ENCODE results near the gene PTPRC. TPM values are rescaled to one million over a fixed set of nuclear protein-coding genes. Genes with fewer than 3 reads are reported as not detected.

Gene PTPRC
- total RNA-seq, 3 donors from 2014 or later (not counting 1 experiment from before 2014, with no cell fraction given): 1,142 to 1,334 (median 1,200) TPM

DNA sequence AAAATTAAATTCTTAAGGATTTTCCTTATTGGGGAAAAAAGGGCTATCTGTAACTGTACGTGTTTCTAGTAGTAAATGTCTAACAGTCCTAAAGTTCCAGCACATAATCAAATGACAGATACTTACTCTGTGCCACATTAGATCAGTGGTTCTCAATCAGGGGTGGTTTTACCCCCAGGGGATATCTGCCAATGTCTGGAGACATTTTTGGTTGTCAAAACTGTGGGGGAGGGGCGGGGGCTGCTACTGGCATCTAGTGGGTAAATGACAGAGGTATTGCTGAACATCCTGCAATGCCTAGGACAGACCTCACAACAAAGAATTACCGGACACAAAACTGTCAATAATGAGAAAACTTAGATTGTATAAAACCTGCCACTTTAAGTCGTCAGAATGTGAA is 33.4 kb upstream of the PTPRC start:
- ATAC-seq: no peak
- H3K27ac ChIP-seq (ENCODE audit: low read length): no peak overlapping the region
- H3K27me3 Mint-ChIP-seq (ENCODE audit: low read depth in 2 of 2): no peaks in the 10 kb centered on the region
- intact Hi-C loops (cut with micrococcal nuclease): no loop called here
- H3K9me3 ChIP-seq (ENCODE audit: control insufficient read depth, insufficient read depth, low read length): no peaks in the 10 kb centered on the region
- peak in 1 of 2 donors; percentile 35 for DNase-seq
- no peaks in the 10 kb centered on the region for H3K4me1 ChIP-seq (ENCODE audit: control insufficient read depth, insufficient read depth, low read length)
- H3K36me3 Mint-ChIP-seq: peaks cover 9% of the 10 kb centered on the region
- no peaks in the 10 kb centered on the region for H3K27me3 ChIP-seq (ENCODE audit: control insufficient read depth, insufficient read depth, low read length)
- H3K4me1 Mint-ChIP-seq: peaks cover 24 to 30% of the 10 kb centered on the region in 2 donors
- TF ChIP-seq, protein P1, sequence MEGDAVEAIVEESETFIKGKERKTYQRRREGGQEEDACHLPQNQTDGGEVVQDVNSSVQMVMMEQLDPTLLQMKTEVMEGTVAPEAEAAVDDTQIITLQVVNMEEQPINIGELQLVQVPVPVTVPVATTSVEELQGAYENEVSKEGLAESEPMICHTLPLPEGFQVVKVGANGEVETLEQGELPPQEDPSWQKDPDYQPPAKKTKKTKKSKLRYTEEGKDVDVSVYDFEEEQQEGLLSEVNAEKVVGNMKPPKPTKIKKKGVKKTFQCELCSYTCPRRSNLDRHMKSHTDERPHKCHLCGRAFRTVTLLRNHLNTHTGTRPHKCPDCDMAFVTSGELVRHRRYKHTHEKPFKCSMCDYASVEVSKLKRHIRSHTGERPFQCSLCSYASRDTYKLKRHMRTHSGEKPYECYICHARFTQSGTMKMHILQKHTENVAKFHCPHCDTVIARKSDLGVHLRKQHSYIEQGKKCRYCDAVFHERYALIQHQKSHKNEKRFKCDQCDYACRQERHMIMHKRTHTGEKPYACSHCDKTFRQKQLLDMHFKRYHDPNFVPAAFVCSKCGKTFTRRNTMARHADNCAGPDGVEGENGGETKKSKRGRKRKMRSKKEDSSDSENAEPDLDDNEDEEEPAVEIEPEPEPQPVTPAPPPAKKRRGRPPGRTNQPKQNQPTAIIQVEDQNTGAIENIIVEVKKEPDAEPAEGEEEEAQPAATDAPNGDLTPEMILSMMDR (IDR thresholded peaks at IDR 0.05): no peak
- H3K36me3 ChIP-seq (ENCODE audit: control insufficient read depth, insufficient read depth, low read length): no peaks in the 10 kb centered on the region
- no peak overlapping the region for H3K4me3 Mint-ChIP-seq
- peaks cover 0 to 2% of the 10 kb centered on the region in 2 donors for H3K9me3 Mint-ChIP-seq
- 75% methylated on average over 1 of the region's 4 CpGs for WGBS (ENCODE audit: insufficient coverage)
- H3K27ac Mint-ChIP-seq: no peak overlapping the region
- no peak overlapping the region for H3K4me3 ChIP-seq (ENCODE audit: low read length)

DNA sequence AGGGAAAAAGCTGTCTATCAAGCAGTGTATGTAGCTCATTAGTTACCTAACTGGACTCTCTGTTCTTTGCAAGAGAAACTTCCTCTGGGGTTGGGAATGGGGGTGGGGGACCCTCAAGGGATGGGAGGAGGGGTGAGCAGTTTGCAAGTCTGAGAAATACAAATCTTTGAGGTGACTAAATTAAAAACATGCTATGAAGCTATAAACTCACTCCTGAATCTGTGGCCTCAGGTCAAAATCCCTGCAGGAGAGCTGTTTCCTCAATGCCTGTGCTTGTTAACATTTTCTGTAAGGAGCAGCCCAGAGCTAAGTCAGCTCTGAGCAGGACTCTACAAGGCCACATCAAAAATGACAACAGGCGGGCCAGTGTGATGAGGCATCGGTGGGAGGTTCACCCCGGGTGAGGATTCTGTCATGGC is 32.8 kb upstream of the PTPRC start:
- Mint-ChIP-seq H3K4me1 (peaks cover 24 to 30% of the 10 kb centered on the region in 2 donors), H3K36me3 (peaks cover 7% of the 10 kb centered on the region), H3K27ac (no peak overlapping the region), H3K9me3 (peaks cover 0 to 2% of the 10 kb centered on the region in 2 donors), H3K4me3 (no peak overlapping the region), H3K27me3 (ENCODE audit: low read depth in 2 of 2) (no peaks in the 10 kb centered on the region)
- no peaks in the 10 kb centered on the region for H3K9me3 ChIP-seq (ENCODE audit: control insufficient read depth, insufficient read depth, low read length)
- DNase-seq: no peak
- no peaks in the 10 kb centered on the region for H3K27me3 ChIP-seq (ENCODE audit: control insufficient read depth, insufficient read depth, low read length)
- H3K27ac ChIP-seq (ENCODE audit: low read length): no peak overlapping the region
- WGBS (ENCODE audit: insufficient coverage): 91% methylated on average over 3 of the region's 3 CpGs
- TF ChIP-seq, protein P1 (IDR thresholded peaks at IDR 0.05): no peak
- intact Hi-C loops (cut with micrococcal nuclease): no loop called here
- no peak for ATAC-seq
- no peak overlapping the region for H3K4me3 ChIP-seq (ENCODE audit: low read length)
- no peaks in the 10 kb centered on the region for H3K4me1 ChIP-seq (ENCODE audit: control insufficient read depth, insufficient read depth, low read length)
- H3K36me3 ChIP-seq (ENCODE audit: control insufficient read depth, insufficient read depth, low read length): no peaks in the 10 kb centered on the region

DNA sequence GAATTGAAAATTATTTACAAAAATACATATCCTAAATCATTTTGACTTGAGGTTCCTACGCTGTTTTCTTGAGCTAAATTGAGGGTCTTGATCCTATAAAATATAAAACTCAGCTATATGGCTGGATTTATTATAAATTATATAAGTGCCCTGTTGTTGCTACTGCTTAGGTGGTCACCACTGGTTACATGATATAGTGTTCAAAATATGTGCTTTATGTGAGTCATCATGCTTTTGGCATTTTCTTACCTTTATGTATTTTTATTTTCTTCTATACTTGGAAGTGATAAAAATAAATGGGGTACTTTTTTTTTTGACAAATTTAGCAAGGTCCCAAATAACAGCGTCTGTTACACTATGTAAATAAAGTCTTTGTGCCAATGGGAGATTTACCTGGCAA is 31.1 kb upstream of the PTPRC start:
- peaks cover 29 to 32% of the 10 kb centered on the region in 2 donors for H3K4me1 Mint-ChIP-seq
- no peaks in the 10 kb centered on the region for H3K36me3 Mint-ChIP-seq
- no peak for DNase-seq
- H3K4me3 Mint-ChIP-seq: no peak overlapping the region
- H3K27me3 Mint-ChIP-seq (ENCODE audit: low read depth in 2 of 2): no peaks in the 10 kb centered on the region
- Histone ChIP-seq H3K27ac (ENCODE audit: low read length) (no peak overlapping the region), H3K9me3 (ENCODE audit: control insufficient read depth, insufficient read depth, low read length) (no peaks in the 10 kb centered on the region), H3K4me3 (ENCODE audit: low read length) (no peak overlapping the region), H3K36me3 (ENCODE audit: control insufficient read depth, insufficient read depth, low read length) (no peaks in the 10 kb centered on the region), H3K27me3 (ENCODE audit: control insufficient read depth, insufficient read depth, low read length) (no peaks in the 10 kb centered on the region), H3K4me1 (ENCODE audit: control insufficient read depth, insufficient read depth, low read length) (no peaks in the 10 kb centered on the region)
- H3K9me3 Mint-ChIP-seq: no peaks in the 10 kb centered on the region
- intact Hi-C loops (cut with micrococcal nuclease): no loop called here
- H3K27ac Mint-ChIP-seq: no peak overlapping the region
- TF ChIP-seq, protein P1 (IDR thresholded peaks at IDR 0.05): no peak
- ATAC-seq: no peak
- no CpG with 5 or more reads among the region's 2 CpGs for WGBS (ENCODE audit: insufficient coverage)

DNA sequence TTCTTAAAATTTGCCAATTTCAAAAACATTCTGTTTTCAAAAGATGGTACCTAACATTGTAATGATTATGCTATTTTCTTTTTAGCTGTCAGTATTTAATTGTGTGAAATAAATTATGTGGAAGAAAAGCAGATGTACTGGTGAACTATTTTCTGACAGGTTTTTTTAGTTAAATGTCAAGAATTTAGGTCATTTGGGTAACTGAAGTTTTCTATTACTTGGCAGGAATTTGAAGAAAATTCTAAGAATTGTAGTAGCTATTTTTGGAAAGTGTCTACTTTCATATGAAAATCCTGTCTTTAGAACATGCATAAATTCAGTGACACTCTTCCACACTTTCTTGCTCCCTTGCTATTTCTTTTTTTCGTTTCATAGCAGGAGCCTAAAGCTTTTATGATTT is 28.5 kb upstream of the PTPRC start:
- Histone ChIP-seq H3K4me3 (ENCODE audit: low read length) (no peak overlapping the region), H3K27me3 (ENCODE audit: control insufficient read depth, insufficient read depth, low read length) (no peaks in the 10 kb centered on the region), H3K27ac (ENCODE audit: low read length) (peak overlapping the region; percentile 50), H3K9me3 (ENCODE audit: control insufficient read depth, insufficient read depth, low read length) (no peaks in the 10 kb centered on the region), H3K4me1 (ENCODE audit: control insufficient read depth, insufficient read depth, low read length) (peaks cover 16% of the 10 kb centered on the region), H3K36me3 (ENCODE audit: control insufficient read depth, insufficient read depth, low read length) (no peaks in the 10 kb centered on the region)
- Mint-ChIP-seq H3K27ac (peak overlapping the region; percentile 99), H3K36me3 (no peaks in the 10 kb centered on the region), H3K4me3 (no peak overlapping the region), H3K9me3 (no peaks in the 10 kb centered on the region), H3K4me1 (peaks cover 53 to 57% of the 10 kb centered on the region in 2 donors), H3K27me3 (ENCODE audit: low read depth in 2 of 2) (no peaks in the 10 kb centered on the region)
- TF ChIP-seq, protein P1 (IDR thresholded peaks at IDR 0.05): no peak
- WGBS (ENCODE audit: insufficient coverage): 73% methylated on average over 1 of the region's 1 CpG
- ATAC-seq: no peak
- no peak for DNase-seq
- intact Hi-C loops (cut with micrococcal nuclease): no loop called here

Measured in natural killer cell (primary cell).